DND-41 (cell line): ENCODE results near the gene JCAD.

Experiments used
- EZH2 ChIP-seq: IDR thresholded peaks from 3 replicates; pipeline ENCODE4 v1.6.1; 2012; ENCODE audit warnings: borderline replicate concordance, low read depth, mild to moderate bottlenecking, moderate library complexity, low read length, inconsistent platforms; ENCODE audit not compliant: severe bottlenecking
- TF ChIP-seq, protein P1 (sequence below): IDR thresholded peaks from 2 replicates; pipeline ENCODE4 v1.5.1; 2012; ENCODE audit warnings: borderline replicate concordance, low read length, moderate library complexity, mild to moderate bottlenecking; ENCODE audit not compliant: poor library complexity, severe bottlenecking; ENCODE audit errors: extremely low read depth

DNA sequence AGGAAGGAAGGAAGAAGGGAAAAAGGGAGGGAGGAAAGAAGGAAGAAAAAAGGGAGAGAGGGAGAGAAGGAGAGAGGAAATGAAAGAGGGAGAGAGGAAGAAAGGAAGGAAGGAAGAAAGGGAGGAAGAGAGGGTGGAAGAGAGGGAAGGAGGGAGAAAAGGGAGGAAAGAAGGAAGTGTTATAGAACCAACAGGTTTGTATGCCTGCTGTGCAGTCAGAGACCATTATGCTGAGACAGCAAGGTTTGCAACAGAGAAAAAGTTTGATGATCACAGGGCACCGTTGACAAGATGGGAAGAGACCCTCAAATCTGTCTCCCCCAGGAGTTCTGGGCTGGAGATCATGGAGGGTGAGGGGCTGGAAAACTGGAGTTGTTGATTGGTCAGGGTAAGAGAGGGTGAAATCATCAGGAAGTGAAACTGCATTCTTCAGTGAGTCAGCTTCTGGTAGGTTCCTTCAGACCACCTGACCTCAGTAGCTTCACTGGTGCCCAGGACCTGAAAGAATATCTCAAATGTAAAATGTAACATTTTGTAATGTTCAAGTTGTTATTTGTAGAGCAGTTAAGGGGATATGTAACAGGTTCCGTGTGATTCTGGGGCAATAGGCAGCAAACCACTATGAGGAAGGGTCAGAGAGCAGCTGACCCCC lies 76.3 kb downstream of the JCAD start:
- TF ChIP-seq, protein P1, sequence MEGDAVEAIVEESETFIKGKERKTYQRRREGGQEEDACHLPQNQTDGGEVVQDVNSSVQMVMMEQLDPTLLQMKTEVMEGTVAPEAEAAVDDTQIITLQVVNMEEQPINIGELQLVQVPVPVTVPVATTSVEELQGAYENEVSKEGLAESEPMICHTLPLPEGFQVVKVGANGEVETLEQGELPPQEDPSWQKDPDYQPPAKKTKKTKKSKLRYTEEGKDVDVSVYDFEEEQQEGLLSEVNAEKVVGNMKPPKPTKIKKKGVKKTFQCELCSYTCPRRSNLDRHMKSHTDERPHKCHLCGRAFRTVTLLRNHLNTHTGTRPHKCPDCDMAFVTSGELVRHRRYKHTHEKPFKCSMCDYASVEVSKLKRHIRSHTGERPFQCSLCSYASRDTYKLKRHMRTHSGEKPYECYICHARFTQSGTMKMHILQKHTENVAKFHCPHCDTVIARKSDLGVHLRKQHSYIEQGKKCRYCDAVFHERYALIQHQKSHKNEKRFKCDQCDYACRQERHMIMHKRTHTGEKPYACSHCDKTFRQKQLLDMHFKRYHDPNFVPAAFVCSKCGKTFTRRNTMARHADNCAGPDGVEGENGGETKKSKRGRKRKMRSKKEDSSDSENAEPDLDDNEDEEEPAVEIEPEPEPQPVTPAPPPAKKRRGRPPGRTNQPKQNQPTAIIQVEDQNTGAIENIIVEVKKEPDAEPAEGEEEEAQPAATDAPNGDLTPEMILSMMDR = no peak
- TF ChIP-seq EZH2 = no peak
